ENCODE measurements around the gene ZNF205. TPM values are rescaled to one million over a fixed set of nuclear protein-coding genes. Genes with fewer than 3 reads are reported as not detected.

ZNF205 gene
- polyA plus RNA-seq, 1 of the 3 experiments (the other 2 are of a cell fraction) = 9.7 TPM

- no peak overlapping the region for H3K27ac ChIP-seq (ENCODE audit: low read depth in 2 of 2, low read length in 1 of 2)
- no peaks in the 10 kb centered on the region for H3K27me3 ChIP-seq (ENCODE audit: insufficient read depth)
- no peaks in the 10 kb centered on the region for H3K9me3 ChIP-seq
- H3K36me3 ChIP-seq (replicated peaks in 1 of 2; ENCODE audit: control insufficient read depth in 1 of 2, insufficient read depth in 2 of 2, low read length in 1 of 2) = no peaks in the 10 kb centered on the region
- H3K4me1 ChIP-seq (ENCODE audit: control insufficient read depth in 1 of 2, insufficient read depth in 2 of 2, low read depth in 1 of 2, low read length in 1 of 2) = no peaks in the 10 kb centered on the region; a peak in 1 of 4 replicates
- no peaks in the 10 kb centered on the region for H4K20me1 ChIP-seq (ENCODE audit: insufficient read depth)
- WGBS (ENCODE audit: low lambda C conversion rate) = 85% methylated on average over 4 of the region's 7 CpGs
- ChIA-PET CTCF (interaction anchor here (1.8 to 3.9 kb wide), 2 partner anchors 32 to 37 kb away, joined by 5 to 26 read pairs; no protein-coding TSS in a partner anchor), POLR2A (no interaction called here)
- no peaks in the 10 kb centered on the region for H3F3A ChIP-seq (replicated peaks; ENCODE audit: insufficient read depth)
- no peak for TF ChIP-seq USF2 (IDR thresholded peaks at IDR 0.05; ENCODE audit: borderline replicate concordance, low read depth, low read length)
- no peak for TF ChIP-seq SMC3 (IDR thresholded peaks at IDR 0.05; ENCODE audit: low read depth, low read length)
- TF ChIP-seq TEAD4 (IDR thresholded peaks at IDR 0.05; ENCODE audit: borderline replicate concordance, insufficient read depth) = no peak
- no peak for TF ChIP-seq RCOR1 (IDR thresholded peaks at IDR 0.05; ENCODE audit: low read length)
- TF ChIP-seq EZH2phosphoT487 (IDR thresholded peaks at IDR 0.05; ENCODE audit: borderline replicate concordance, low read depth) = no peak
- TF ChIP-seq RAD21 (IDR thresholded peaks at IDR 0.05; ENCODE audit: low read length) = no peak
- no peak for TF ChIP-seq FOSL2 (IDR thresholded peaks at IDR 0.05; ENCODE audit: borderline replicate concordance, low read depth)
- TF ChIP-seq SIN3A (IDR thresholded peaks at IDR 0.05; ENCODE audit: borderline replicate concordance, low read depth, low read length) = no peak
- no peak for TF ChIP-seq ELF1 (IDR thresholded peaks at IDR 0.05)
- TF ChIP-seq ZBTB33 (IDR thresholded peaks at IDR 0.05; ENCODE audit: borderline replicate concordance, low read depth) = no peak
- no peak for TF ChIP-seq MEF2A (IDR thresholded peaks at IDR 0.05; ENCODE audit: borderline replicate concordance, low read depth)
- TF ChIP-seq RXRA (IDR thresholded peaks at IDR 0.05; ENCODE audit: borderline replicate concordance, low read depth) = no peak
- TF ChIP-seq EP300 (IDR thresholded peaks at IDR 0.05; ENCODE audit: borderline replicate concordance in 1 of 2, low read depth in 1 of 2, low read length in 1 of 2) = no peak
- TF ChIP-seq GABPA (IDR thresholded peaks at IDR 0.05; ENCODE audit: low read depth) = no peak
- no peak for TF ChIP-seq RFX5 (IDR thresholded peaks at IDR 0.05; ENCODE audit: low read length)
- TF ChIP-seq POLR2AphosphoS5 (IDR thresholded peaks at IDR 0.05; ENCODE audit: low read depth, low read length) = no peak
- TF ChIP-seq JUND (IDR thresholded peaks at IDR 0.05) = no peak
- no peak for TF ChIP-seq FOXM1 (IDR thresholded peaks at IDR 0.05; ENCODE audit: low read depth)
- no peak for TF ChIP-seq TCF12 (IDR thresholded peaks at IDR 0.05)
- TF ChIP-seq TAF1 (IDR thresholded peaks at IDR 0.05; ENCODE audit: borderline replicate concordance, low read depth, low read length) = no peak
- no peak overlapping the region for H3K9ac ChIP-seq
- H3K4me3 ChIP-seq (ENCODE audit: low read depth in 2 of 2, low read length in 1 of 2) = no peak overlapping the region; a peak in 1 of 4 replicates
- H2AFZ ChIP-seq (ENCODE audit: low read depth) = no peak overlapping the region
- H3K79me2 ChIP-seq (ENCODE audit: insufficient read depth) = no peaks in the 10 kb centered on the region
- H3K9me2 ChIP-seq = no peaks in the 10 kb centered on the region
- H3K4me2 ChIP-seq = peak overlapping the region; percentile 46; the same call in 1 of the 2 replicates
- no peak for DNase-seq
Observed at GRCh38 chr16:3066440-3066748, 46.0 kb upstream of the ZNF205 start.

All from SK-N-SH (cell line).